ENCODE results near the gene ACSBG1.
A peak's percentile ranks its signal among the peaks of the same experiment; 100 is the strongest.
"Not testable (repeated sequence)": the region's sequence is repeated elsewhere in the genome, so short reads cannot be mapped to it uniquely, and the experiment has no call there.

Gene ACSBG1

GRCh38 chr15:78162038-78162437, 72.3 kb downstream of the ACSBG1 start:
- no peak for DNase-seq

DNA sequence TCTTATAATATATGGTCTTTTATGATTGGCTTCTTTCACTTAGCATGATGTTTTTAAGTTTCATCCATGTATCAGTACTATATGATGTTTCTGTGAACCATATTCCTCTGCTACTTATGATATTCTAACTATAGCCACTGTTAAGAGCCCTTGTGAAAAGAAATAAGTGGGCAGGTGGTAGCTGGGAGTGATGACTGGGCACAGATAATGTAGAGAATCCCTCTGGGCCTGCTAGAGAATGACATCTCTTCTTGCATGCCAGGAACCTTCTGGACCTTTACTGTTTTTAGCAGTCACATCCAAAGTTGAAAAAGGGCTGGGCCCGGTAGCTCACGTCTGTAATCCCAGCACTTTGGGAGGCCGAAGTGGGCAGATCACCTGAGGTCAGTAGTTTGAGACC, 75.0 kb downstream of the ACSBG1 start:
- DNase-seq = no peak

DNA sequence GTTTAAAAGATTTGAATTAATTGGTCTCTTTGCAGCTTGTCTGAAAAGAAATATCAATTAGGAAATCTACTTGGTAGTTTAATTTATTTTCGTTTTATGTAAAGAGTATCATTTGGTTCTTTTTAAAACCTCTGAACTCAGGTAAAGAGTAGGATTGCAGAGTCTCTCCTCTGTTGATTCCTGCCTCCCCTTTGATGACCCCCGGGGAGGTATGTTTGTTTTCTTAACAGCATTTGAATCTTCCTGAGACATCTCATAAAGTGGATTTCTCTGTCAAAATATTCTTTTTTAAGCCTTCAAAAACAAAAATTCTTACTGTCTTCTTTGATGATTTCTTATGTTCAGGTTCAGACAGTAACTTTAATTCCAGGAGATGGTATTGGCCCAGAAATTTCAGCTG, 77.2 kb downstream of the ACSBG1 start:
- DNase-seq = no peak

DNA sequence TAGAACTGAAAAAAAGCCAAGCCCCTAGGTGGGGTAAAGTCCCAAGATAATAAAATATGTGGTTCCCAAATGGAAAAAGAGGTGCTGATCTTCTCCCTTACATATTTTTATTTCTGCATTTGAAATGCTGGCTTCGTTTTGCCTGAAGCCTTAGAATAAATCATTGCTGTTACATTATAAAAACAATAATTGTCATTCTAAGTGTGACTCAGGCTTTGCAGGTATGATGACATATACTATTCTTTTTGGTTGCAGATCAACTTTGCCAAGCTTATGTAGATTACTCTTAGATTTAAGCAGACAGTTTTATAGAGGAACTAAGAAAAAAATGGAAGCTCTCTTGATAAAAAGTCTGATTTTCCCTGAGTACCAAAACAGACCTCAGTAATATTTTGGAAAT, 77.7 kb downstream of the ACSBG1 start:
- no peak for DNase-seq

DNA sequence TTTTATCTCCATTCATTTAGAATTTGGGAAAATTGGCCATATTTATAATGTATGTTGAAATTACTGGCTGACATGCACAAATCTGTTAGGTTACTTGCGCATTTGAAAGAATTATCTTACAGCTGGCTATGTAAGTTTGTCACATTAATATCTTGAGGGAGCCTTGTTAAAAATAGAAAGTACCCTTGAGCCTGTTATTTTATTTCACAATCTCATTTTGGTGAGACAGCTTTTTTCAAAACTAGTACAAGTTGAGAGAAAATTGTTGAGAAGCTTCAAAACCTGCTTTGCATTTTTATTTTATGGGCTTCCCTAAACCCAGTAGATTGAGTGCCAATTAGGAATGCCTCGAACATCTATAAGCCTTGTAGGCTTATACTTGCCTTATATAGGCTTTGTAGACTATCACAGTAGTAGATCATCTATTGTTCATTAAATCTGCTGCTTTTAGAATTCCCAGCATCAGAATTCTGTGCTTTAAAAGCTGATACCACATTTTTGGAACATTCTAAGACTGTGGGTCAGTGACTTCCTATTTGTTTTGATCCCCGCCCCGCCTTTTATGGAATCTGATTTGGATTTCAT, 78.9 kb downstream of the ACSBG1 start:
- DNase-seq = no peak

- DNase-seq = no peak
These were observed 79.4 kb downstream of the ACSBG1 start for GRCh38 chr15:78154955-78155354.

GRCh38 chr15:78151075-78151474, 83.3 kb downstream of the ACSBG1 start:
- DNase-seq = not testable (repeated sequence)

DNA sequence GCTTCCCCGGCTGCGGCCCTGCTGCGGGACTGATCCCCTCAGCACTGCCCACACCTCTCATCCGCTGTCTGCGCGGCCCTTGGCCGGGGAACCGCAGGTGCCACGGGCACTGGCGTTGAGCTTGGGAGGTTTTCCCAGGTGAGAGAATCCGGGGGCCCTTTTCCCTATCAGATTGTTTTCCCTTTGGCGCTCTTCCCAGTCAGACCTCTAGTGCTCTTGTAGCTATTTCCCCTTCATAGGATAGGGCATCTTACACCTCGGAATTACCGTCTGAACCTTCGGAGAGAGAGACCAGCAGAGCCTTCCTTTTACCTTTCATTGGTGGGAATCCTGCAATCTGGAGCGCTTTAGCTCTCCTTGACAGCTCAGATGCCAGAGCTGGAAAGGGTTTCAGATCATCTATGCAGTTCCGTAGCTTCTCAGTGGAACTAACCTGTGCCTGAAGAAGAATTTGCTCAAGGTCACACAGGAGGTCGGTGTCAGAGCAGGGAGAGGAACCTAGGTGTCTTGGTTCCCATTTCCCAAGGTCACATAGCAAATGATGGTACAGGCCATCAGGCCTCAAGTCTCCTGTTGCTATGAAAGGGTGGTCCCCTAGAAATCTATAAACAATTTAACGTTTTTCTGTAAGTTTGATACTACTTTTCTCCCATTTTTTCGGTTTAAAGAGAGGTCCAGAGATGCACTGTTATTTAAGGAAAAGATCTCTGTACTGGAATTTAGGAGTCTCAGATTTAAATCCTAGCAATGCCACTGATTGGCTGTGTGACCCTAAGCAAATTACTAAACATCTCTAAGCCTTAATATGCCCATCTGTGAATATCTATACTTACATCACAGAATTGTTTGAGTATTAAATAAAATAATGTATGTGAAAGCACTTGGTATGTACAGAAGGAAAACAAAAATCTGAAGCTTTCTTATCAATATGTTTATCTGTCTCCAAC, 84.3 kb downstream of the ACSBG1 start:
- DNase-seq = peak; percentile 33

- DNase-seq = peak; percentile 98
These were observed 85.1 kb downstream of the ACSBG1 start, which contains the start of gene IDH3A for GRCh38 chr15:78149068-78149804. Gene IDH3A, plus strand, starts transcription at chr15:78149362. Its CDS starts 42 bp downstream, at chr15:78149404.

DNA sequence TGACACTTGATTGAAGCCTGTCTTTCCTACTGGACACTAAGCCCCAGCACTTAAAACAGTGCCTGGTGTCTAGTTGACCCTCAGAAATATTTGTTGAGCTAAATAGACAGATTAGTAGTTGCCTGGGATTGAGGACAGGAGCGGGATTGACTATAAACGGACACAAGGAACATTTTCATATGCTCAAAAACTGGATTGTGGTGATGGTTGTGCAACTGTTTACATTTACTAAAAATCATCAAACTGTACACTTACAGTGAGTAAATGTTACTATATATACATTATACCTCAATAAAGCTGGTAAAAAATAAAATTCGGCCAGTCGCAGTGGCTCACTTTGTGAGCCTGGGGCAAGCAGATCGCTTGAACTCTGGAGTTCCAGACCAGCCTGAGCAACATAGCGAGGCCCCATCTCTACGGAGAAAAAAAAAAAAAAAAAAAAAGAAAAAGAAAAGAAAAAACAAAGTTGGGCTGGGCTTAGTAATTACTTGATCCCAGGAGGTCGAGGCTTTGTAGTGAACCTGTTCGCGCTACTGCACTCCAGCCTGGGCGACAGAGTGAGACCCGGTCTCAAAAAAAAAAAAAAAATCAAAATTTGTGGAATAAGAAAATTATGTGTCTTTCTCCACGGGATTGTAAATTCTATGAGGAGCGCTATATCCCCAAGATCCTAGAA, 85.8 kb downstream of the ACSBG1 start:
- peak; percentile 45 for DNase-seq

- DNase-seq = no peak
These were observed 86.8 kb downstream of the ACSBG1 start for GRCh38 chr15:78147566-78147965.

- no peak for DNase-seq
These were observed 87.8 kb downstream of the ACSBG1 start for GRCh38 chr15:78146425-78147154.

DNA sequence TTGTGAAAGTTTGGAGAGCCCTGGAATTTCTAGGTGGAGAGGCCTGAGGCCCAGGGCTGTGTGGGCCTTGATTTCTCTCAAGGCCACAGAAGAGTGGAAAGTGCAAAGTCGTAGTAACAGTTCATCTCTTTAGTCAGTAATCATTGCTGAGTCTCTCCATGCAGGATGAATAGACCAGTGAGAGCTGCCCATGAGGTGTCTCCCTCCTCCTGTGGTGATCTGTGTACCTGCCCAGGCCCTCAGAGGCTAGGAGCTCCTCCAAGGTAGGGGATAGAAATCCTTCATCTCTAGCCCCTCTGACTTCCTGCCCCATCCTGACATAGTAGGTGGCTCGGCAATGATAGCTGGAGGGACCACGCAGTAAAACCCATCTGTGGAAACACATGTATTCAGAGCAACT, 92.0 kb downstream of the ACSBG1 start:
- DNase-seq = no peak

DNA sequence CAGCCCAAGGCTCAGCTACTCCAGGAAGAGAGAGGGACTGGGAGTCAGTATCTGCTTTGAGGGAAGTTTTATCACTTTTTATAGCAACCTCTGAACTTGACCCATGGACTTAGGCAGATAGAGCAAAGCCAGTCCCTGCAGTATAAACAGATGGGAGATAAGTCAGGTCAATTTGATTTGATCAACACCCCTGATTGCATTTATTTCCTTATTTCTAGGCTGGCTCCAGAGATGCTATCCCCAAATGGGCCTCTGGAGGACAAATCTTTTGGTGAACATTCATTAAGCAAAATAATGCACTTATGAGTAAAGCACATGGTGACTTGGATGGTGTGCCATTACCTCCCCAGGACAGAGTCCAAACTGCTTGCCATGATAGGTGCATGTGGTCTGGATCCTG, 94.1 kb downstream of the ACSBG1 start:
- no peak for DNase-seq

GRCh38 chr15:78139578-78139977, 94.8 kb downstream of the ACSBG1 start:
- no peak for DNase-seq

DNA sequence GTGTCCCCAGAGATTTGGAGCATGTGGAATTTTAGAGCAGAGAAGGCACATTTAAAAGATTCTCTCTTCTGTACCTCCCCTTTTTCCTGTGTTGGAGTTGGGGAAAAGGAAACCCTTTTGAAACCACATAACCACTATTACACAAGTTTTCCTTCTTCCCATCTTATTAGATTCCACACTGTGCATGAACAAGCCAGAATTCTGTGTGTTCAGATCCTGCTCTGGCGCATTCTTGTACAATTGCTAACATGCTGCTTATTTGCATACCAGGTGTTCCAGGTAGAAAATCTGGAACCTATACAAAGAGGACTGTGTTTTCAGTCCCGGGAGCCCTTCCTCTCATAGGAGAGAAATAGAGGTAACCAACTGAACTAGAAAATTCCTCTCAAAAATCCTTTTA, 100.6 kb downstream of the ACSBG1 start:
- no peak for DNase-seq

GRCh38 chr15:78131295-78132061, 102.9 kb downstream of the ACSBG1 start, which contains the start of gene CIB2:
Gene CIB2, minus strand, starts transcription at chr15:78131445. Its CDS starts 230 bp downstream, at chr15:78131215.
- peak; percentile 90 for DNase-seq

DNA sequence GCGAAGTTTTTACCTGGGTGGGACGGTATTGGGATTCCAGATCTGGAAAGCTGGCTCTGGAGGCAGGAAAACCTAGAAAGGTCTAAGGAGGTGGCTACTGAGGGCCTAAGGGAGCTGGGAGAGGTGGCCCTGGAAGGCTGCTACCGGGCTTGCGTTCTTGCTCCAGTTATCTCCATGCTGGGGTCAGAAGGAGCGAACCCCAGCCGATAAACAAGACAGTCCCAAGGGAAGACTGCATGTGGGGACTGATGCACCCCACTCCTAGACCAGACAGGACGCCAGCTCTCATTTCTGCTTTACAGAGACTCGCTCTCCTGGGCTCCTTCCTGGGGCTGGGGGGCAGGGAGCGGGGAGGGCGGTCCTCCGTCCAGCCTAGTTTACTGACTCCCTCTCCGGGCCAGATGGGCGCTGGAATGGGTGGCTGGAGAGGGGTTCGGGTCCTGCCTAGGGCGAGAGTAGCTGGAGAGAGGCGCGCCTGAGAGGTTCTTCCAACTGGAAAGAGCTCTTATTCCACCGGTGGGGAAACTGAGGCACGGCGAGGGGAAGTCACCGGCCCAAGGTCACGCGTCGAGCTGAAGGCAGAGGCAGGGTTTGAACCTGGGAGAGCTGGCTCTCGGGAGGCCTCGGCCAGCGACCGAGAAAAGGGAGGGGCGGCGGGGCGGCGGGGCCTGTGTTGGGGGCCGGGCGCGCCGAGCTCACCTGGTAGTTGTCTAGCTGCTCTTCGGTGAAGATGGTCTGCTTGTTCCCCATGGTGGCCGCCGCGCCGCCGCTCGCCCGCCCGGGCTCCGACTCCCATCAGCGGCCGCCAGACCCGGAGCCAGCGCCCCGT, 103.7 kb downstream of the ACSBG1 start:
- no peak for DNase-seq

- no peak for DNase-seq
These were observed 104.5 kb downstream of the ACSBG1 start for GRCh38 chr15:78129751-78130287.
